ENCODE data around the gene ITPKC.

DNA sequence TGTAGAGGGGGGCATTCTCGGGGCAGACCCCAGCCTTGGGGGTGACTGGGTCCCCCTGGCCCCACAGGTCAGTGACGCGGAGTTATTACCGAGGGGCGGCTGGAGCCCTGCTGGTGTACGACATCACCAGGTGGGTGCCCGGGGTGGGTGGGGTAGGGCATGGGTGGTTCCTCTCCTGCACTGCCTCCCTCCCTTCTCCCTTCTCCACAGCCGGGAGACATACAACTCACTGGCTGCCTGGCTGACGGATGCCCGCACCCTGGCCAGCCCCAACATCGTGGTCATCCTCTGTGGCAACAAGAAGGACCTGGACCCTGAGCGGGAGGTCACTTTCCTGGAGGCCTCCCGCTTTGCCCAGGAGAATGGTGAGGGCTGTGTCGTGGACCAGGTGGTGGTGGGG is 66.8 kb downstream of the ITPKC start:
- TF ChIP-seq POLR2AphosphoS5 (IDR thresholded peaks at IDR 0.05; ENCODE audit: low read depth, low read length): no peak
- TF ChIP-seq TAF1 (IDR thresholded peaks at IDR 0.05; ENCODE audit: borderline replicate concordance, insufficient read depth, low read length): no peak
- TF ChIP-seq SIN3A (IDR thresholded peaks at IDR 0.05; ENCODE audit: borderline replicate concordance, insufficient read depth, low read length): no peak
